Smooth muscle cell (in vitro differentiated cells): Measurements from ENCODE around the gene SUCO. TPM values are rescaled to one million over a fixed set of nuclear protein-coding genes. Genes with fewer than 3 reads are reported as not detected.

Experiments
- DNase-seq: peaks from one replicate; lab custom pipeline; 2025; ENCODE audit not compliant: unreplicated experiment; lab: John Stamatoyannopoulos, UW
- H2AFZ ChIP-seq: fragments of 200-600 bp; sonication (generic); 2 replicates; pipeline ENCODE4 v1.6.0; 2016; ENCODE audit warnings: antibody characterized with exemption, low read depth, mild to moderate bottlenecking
- H3F3A ChIP-seq: fragments of 200-600 bp; sonication (generic); 2 replicates; pipeline ENCODE4 v1.6.0; 2017; ENCODE audit warnings: antibody characterized with exemption, low read depth
- H3K27ac ChIP-seq: fragments of 200-600 bp; sonication (generic); 2 replicates; pipeline ENCODE4 v1.5.1; 2016; ENCODE audit warnings: low read depth, mild to moderate bottlenecking
- H3K27me3 ChIP-seq: fragments of 200-600 bp; sonication (generic); 2 replicates; pipeline ENCODE4 v1.6.1; 2016; ENCODE audit warnings: low read depth, mild to moderate bottlenecking
- H3K36me3 ChIP-seq: fragments of 200-600 bp; sonication (generic); 2 replicates; pipeline ENCODE4 v1.5.1; 2016; ENCODE audit warnings: low read depth
- H3K4me1 ChIP-seq: fragments of 200-600 bp; sonication (generic); 2 replicates; pipeline ENCODE4 v1.5.1; 2016; ENCODE audit warnings: low read depth
- H3K4me2 ChIP-seq: fragments of 200-600 bp; sonication (generic); 2 replicates; pipeline ENCODE4 v1.6.0; 2016; ENCODE audit warnings: mild to moderate bottlenecking
- H3K4me3 ChIP-seq: fragments of 200-600 bp; sonication (generic); 2 replicates; pipeline ENCODE4 v1.5.1; 2016; ENCODE audit warnings: mild to moderate bottlenecking
- H3K79me2 ChIP-seq: fragments of 200-600 bp; sonication (generic); 2 replicates; pipeline ENCODE4 v1.6.0; 2016; ENCODE audit warnings: low read depth, mild to moderate bottlenecking
- H3K9ac ChIP-seq: fragments of 200-600 bp; sonication (generic); 2 replicates; pipeline ENCODE4 v1.6.0; 2016; ENCODE audit warnings: low read depth
- H3K9me3 ChIP-seq: fragments of 200-600 bp; sonication (generic); replicated peaks from 2 replicates; pipeline ENCODE4 v1.5.1; 2016; ENCODE audit warnings: low read depth
- H4K20me1 ChIP-seq: fragments of 200-600 bp; sonication (generic); 2 replicates; pipeline ENCODE4 v1.6.0; 2016; ENCODE audit warnings: low read depth
- WGBS: methylation state at CpG from one replicate; pipeline ENCODE4 v1.1.7; 2016; ENCODE audit warnings: low lambda C conversion rate; 5-methylcytosine and 5-hydroxymethylcytosine counted together
- polyA plus RNA-seq: library from polyadenylated mRNA; unstranded; fragments of >200 nt; fragmentation: Nextera tagmentation; extraction: Ambion mirVana; gene quantifications from 2 replicates; pipeline ENCODE4 v1.2.1, GENCODE V29; 2016
- small RNA-seq: library from RNA; depleted of rRNA; stranded (forward); fragments of <200 nt; gene quantifications from one replicate; pipeline ENCODE3, GENCODE V24; 2014
- total RNA-seq: library from RNA; depleted of rRNA; stranded (reverse); fragments of >200 nt; gene quantifications from 2 replicates; pipeline ENCODE4 v1.2.3, GENCODE V29; 2014
- TF ChIP-seq, protein P1 (sequence below): fragments of 200-600 bp; sonication (generic); IDR thresholded peaks from 2 replicates; pipeline ENCODE4 v1.5.1; 2017; ENCODE audit warnings: borderline replicate concordance, mild to moderate bottlenecking, antibody characterized with exemption; ENCODE audit not compliant: insufficient read depth, poor library complexity, severe bottlenecking

SUCO gene
- total and polyA plus RNA-seq, 2 experiments from 2014 or later: 16.9 to 96.7 TPM

DNA sequence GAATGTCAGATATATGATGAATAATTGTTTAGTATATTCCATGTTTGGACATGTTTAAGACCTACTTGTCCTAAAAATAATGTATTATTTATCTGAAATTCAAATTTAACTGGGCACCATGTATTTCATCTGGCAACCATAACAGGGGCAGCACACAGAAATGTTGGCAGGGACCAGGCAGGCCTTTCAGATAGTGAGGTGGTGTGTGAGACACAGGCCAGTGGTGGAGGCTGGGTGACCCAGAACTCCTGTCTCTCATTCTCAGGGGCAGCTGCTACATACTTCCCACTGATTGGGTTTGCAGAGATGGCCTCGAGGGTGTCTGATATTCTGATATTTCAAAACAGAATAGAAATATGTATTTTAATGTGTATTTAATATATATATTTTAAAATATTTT lies 124.6 kb downstream of the SUCO start:
- DNase-seq: no peak
- no peak overlapping the region for H3K9ac ChIP-seq
- no peaks in the 10 kb centered on the region for H3F3A ChIP-seq
- no peak overlapping the region for H3K4me2 ChIP-seq
- H3K27ac ChIP-seq: no peak overlapping the region
- no peaks in the 10 kb centered on the region for H3K36me3 ChIP-seq
- WGBS: 100% methylated on average over 1 of the region's 1 CpG
- H3K27me3 ChIP-seq: no peaks in the 10 kb centered on the region
- TF ChIP-seq, protein P1, sequence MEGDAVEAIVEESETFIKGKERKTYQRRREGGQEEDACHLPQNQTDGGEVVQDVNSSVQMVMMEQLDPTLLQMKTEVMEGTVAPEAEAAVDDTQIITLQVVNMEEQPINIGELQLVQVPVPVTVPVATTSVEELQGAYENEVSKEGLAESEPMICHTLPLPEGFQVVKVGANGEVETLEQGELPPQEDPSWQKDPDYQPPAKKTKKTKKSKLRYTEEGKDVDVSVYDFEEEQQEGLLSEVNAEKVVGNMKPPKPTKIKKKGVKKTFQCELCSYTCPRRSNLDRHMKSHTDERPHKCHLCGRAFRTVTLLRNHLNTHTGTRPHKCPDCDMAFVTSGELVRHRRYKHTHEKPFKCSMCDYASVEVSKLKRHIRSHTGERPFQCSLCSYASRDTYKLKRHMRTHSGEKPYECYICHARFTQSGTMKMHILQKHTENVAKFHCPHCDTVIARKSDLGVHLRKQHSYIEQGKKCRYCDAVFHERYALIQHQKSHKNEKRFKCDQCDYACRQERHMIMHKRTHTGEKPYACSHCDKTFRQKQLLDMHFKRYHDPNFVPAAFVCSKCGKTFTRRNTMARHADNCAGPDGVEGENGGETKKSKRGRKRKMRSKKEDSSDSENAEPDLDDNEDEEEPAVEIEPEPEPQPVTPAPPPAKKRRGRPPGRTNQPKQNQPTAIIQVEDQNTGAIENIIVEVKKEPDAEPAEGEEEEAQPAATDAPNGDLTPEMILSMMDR: no peak
- no peaks in the 10 kb centered on the region for H3K4me1 ChIP-seq
- H4K20me1 ChIP-seq: no peaks in the 10 kb centered on the region
- H3K79me2 ChIP-seq: no peaks in the 10 kb centered on the region
- H3K9me3 ChIP-seq: no peaks in the 10 kb centered on the region
- no peak overlapping the region for H3K4me3 ChIP-seq
- no peak overlapping the region for H2AFZ ChIP-seq

DNA sequence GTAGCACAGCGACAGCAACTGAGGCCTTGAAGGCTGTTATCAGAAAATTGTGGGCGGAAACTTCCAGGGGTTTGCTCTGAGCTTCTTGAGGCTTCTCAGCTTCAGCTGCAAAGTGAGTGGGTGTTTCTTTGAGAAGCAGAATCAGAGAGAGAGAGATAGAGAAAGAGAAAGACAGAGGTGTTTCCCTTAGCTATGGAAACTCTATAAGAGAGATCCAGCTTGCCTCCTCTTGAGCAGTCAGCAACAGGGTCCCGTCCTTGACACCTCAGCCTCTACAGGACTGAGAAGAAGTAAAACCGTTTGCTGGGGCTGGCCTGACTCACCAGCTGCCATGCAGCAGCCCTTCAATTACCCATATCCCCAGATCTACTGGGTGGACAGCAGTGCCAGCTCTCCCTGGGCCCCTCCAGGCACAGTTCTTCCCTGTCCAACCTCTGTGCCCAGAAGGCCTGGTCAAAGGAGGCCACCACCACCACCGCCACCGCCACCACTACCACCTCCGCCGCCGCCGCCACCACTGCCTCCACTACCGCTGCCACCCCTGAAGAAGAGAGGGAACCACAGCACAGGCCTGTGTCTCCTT lies 126.0 kb downstream of the SUCO start, which contains the start of gene FASLG:
FASLG (plus strand) TSS at position 233 of the 583 bp plus-strand sequence; CDS start at position 332, 99 bp downstream.
- WGBS: 76% methylated on average over 11 of the region's 11 CpGs
- DNase-seq: no peak
- TF ChIP-seq, protein P1: no peak

DNA sequence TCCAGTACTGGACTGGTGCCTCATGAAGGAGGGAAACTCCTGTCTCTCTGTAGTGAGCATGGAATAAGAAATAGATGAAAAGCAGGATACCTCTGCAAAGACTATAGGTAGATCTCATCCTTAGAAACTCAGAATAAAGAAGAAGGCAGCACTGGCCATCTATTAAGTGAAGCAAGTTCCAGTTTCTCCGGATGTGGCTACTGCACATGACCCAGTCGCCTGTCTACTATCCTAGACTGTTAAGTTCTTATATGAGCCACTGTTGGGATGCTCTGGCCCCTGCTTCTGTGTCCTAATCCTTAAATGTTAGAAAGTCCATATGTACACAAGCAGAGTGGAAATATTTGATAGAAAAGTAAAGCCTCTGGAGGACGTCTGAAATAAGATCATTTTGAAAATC lies 128.2 kb downstream of the SUCO start:
- Histone ChIP-seq H3K4me2 (no peak overlapping the region), H3K4me3 (no peak overlapping the region), H3K27me3 (no peaks in the 10 kb centered on the region), H4K20me1 (no peaks in the 10 kb centered on the region), H3K4me1 (no peaks in the 10 kb centered on the region), H3K36me3 (no peaks in the 10 kb centered on the region), H3K9me3 (no peaks in the 10 kb centered on the region), H3K79me2 (no peaks in the 10 kb centered on the region), H3F3A (no peaks in the 10 kb centered on the region), H2AFZ (no peak overlapping the region), H3K27ac (no peak overlapping the region), H3K9ac (no peak overlapping the region)
- no peak for DNase-seq
- TF ChIP-seq, protein P1: no peak
- WGBS: 81% methylated on average over 3 of the region's 3 CpGs

More for the DNA sequence above, 126.0 kb downstream of the SUCO start, which contains the start of gene FASLG:
- no peak within 1 kb of the TSS for H3K4me2 ChIP-seq
- H3K9me3 ChIP-seq: no peaks in the 10 kb centered on the region
- H3F3A ChIP-seq: no peaks in the 10 kb centered on the region
- H2AFZ ChIP-seq: no peak within 1 kb of the TSS
- no peaks in the 10 kb centered on the region for H3K36me3 ChIP-seq
- H3K4me3 ChIP-seq: no peak within 1 kb of the TSS
- H3K27me3 ChIP-seq: no peaks in the 10 kb centered on the region
- H3K4me1 ChIP-seq: no peaks in the 10 kb centered on the region
- H3K79me2 ChIP-seq: no peaks in the 10 kb centered on the region
- no peak within 1 kb of the TSS for H3K27ac ChIP-seq
- H4K20me1 ChIP-seq: no peaks in the 10 kb centered on the region
- no peak within 1 kb of the TSS for H3K9ac ChIP-seq

Small RNA genes within 50 kb of the gene (small RNA-seq; reads per million reads assigned to genes)
- 0.11 reads per million for gene RNU6-693P

Other genes with a start within 250 kb of the SUCO start
- gene C1orf105, start 112.5 kb upstream of the SUCO start, total RNA-seq: not detected in 2 replicates
- gene C1orf105, start 112.5 kb upstream of the SUCO start, polyA plus RNA-seq: 0.24 TPM in 1 of 2 replicates, not detected in the other
- gene PIGC, start 89.1 kb upstream of the SUCO start, total RNA-seq: 25.3 and 28.9 TPM in 2 replicates
- gene PIGC, start 89.1 kb upstream of the SUCO start, polyA plus RNA-seq: 32.0 and 41.1 TPM in 2 replicates
- not detected in 2 replicates for gene FASLG, start 126.0 kb downstream of the SUCO start, total RNA-seq
- not detected in 2 replicates for gene FASLG, start 126.0 kb downstream of the SUCO start, polyA plus RNA-seq